ENCODE measurements around the gene CAV2. TPM values are rescaled to one million over a fixed set of nuclear protein-coding genes. Genes with fewer than 3 reads are reported as not detected.

CAV2 gene
- total RNA-seq, 1 donor from 2014 or later: not detected

GRCh38 chr7:116494472-116494871, 5.1 kb upstream of the CAV2 start:
- intact Hi-C loops (cut with micrococcal nuclease): no loop called here

DNA sequence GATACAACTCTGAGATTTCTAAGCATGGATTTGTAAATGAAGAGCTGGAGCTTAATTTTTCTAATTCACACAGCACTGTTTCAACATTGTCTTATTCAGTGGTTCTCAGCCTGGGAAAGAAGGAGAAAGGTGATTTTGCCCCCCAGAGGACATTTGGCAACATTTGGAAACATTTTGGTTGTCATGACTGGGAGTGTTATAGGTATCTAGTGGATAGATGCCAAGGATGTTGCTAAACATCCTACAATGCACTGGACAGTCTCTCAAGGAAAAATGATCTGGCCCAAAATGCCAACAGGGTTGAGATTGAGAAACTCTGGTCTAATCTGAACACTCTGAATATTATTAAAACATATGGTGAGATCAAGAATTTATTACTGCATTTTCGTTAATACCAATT, 3.8 kb upstream of the CAV2 start:
- intact Hi-C loops (cut with micrococcal nuclease): no loop called here

- intact Hi-C loops (cut with micrococcal nuclease): no loop called here
Measured at GRCh38 chr7:116496653-116497052, 2.9 kb upstream of the CAV2 start.

- intact Hi-C loops (cut with micrococcal nuclease): no loop called here
Measured at GRCh38 chr7:116497708-116498107, 1.8 kb upstream of the CAV2 start.

GRCh38 chr7:116500078-116500853, 728 bp downstream of the CAV2 start:
- intact Hi-C loops (cut with micrococcal nuclease): loop anchor here (1.0 kb wide), 2 partner anchors 11 to 24 kb away; no protein-coding TSS in a partner anchor

DNA sequence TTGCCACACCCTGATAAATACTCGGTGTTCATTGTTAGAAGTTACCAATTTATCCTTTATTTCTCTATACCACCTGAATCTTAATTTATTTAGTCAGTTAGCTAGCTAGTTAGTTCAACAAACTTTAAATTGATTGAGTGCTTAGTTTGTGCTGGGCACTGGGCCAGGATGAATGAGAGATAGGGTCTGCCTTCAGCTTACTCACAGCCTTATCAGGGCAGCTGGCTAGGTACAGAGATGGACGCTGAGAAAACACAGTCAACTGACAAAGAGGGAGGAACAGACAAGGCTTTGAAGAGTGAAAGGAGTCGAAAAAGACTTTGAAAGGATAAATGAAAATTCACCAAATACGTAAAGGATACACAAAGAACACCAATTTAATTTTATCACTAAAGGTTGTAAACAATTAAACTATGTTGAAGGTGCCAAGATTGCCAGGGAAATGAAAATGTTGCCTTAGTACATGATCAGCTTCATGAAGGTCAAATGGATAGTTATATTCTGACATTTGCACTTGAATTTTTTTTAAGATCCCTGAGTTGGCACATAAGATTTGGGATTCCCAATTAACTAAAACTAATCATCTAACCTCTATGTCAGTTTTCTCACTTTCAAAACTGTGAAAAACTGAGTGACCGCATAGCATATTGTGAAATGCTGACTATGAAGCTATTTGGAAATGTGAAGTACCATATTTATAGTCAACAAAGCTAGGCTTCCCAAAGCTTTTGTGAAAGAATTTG, 2.1 kb downstream of the CAV2 start:
- intact Hi-C loops (cut with micrococcal nuclease): no loop called here

DNA sequence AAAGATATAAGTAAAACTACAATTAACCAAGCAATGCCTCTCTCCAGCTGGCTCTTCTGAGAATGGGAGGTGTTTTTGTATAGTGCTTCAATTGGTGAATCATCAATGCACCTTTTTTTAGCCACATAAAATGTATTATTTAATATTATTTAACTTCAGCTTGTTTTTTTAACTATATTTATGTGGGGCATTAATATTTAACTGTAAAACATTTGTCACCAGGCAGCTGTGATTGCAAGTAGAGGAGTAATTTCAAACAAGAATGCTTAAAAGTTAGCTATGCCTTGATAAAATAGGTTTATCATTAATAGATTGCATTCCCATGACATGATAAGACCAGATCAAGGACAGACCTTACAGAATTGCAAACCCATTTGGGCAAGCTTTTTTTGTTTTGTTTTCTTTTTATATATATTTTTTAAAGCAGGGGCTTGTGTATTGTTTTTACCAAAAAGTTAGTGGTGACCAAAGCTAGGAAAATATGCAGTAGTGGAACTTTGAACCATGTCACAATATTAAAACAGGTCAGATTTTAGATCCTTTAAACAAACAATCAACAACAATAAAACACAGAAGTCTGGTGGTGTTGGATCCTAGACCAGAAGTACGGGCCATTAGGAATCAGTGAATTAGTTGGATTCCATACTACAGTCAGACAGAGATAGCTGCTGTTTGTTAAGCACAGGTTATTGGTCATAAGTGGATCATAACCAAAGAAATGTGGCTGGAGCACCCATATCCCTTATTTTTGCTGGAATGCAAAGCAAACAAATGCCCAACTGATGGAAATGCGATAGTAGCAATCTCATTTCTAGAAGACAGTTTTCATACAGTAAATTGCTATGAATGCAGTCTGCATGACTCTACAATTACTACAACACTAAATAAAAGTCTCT, 2.9 kb downstream of the CAV2 start:
- intact Hi-C loops (cut with micrococcal nuclease): no loop called here

- intact Hi-C loops (cut with micrococcal nuclease): no loop called here
Measured at GRCh38 chr7:116503835-116504234, 4.3 kb downstream of the CAV2 start.

GRCh38 chr7:116505278-116505677, 5.7 kb downstream of the CAV2 start:
- intact Hi-C loops (cut with micrococcal nuclease): no loop called here

GRCh38 chr7:116505823-116506222, 6.3 kb downstream of the CAV2 start:
- intact Hi-C loops (cut with micrococcal nuclease): no loop called here

DNA sequence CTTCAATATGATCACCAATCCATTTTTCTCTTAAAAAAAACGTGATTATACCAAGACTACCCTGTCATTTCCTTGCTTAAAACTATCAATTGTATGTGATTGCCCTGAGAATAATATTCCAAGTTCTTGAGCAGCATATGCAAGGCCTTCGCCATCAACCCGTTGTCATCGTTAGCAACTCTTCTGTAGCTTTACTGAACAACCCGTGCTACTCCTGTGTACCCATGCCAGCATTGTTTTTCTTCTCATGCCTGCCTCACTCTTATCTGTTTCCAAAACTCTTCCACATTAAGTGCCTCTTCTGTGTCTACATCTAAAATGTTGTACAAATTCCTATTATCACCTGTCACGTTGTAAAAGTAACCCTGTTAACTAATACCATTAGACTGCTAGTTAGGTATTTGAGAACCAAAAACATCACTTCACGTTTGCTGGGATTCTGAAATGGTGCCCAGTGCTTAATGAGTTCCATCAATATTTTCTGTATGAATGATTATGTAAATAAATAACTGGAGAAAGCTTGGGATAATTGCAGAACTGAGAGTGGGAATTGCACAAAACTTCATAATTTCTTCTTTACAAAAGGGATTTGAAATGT, 10.5 kb downstream of the CAV2 start:
- intact Hi-C loops (cut with micrococcal nuclease): loop anchor here (2.0 kb wide), 1 partner anchor 15 kb away; the partner anchor contains the start of gene CAV1

DNA sequence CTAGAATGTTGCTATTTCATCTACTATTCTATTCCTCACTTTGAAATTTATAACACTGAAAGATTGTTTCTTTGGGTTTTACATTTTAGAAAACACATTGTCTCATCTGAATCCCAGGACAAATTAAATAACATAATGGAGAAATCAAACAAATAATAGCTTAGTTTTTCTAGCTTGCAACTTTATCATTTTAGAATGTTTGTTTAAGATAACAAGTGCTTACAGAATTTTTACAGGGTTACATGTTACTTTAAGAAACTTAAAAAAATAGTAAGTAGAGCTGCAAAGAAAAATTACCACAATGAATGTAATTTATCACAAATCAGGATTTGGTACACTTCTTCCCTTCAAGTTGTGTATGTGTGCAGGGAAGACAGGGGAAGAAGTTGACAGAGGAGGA, 11.3 kb downstream of the CAV2 start:
- intact Hi-C loops (cut with micrococcal nuclease): loop anchor here (1.0 to 2.0 kb wide), 2 partner anchors 10 to 14 kb away; partner anchors contain the start of gene CAV1

GRCh38 chr7:116511552-116512519, 12.3 kb downstream of the CAV2 start:
- intact Hi-C loops (cut with micrococcal nuclease): loop anchor here (1.0 to 2.0 kb wide), 2 partner anchors 12 to 13 kb away; partner anchors contain the start of gene CAV1

DNA sequence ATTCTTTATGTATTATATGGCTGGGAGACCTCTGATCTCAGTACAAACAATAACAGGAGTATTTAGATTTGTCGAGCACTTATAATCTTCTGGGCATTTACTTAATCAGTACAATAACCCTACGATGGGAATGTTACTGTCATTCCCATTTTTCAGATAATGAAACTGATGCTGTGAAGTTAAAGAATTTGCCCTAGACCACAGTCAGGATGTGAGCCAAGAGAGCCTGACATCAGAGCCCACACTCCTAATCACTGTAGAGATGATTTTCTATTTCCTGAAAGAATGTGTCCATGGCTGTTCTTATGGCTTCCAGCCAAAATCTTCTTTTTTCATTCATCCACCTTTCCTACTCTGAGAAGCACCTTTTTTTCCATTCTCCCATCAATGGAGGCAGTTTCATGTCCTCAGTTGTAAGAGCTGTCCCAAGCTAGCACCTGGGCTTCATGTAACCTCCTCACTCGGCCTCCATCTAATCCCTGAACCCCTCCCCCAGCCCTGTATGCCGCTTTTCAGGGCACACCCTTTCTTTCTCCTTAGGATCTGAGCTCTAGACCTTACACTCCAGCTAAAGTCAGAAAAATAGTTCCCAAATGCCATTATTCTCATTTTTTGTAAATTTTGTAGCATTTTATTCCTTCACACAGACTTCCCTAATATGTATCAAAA, 13.1 kb downstream of the CAV2 start:
- intact Hi-C loops (cut with micrococcal nuclease): no loop called here

GRCh38 chr7:116515584-116515983, 16.0 kb downstream of the CAV2 start:
- intact Hi-C loops (cut with micrococcal nuclease): no loop called here

- intact Hi-C loops (cut with micrococcal nuclease): no loop called here
Measured at GRCh38 chr7:116516324-116516723, 16.8 kb downstream of the CAV2 start.

DNA sequence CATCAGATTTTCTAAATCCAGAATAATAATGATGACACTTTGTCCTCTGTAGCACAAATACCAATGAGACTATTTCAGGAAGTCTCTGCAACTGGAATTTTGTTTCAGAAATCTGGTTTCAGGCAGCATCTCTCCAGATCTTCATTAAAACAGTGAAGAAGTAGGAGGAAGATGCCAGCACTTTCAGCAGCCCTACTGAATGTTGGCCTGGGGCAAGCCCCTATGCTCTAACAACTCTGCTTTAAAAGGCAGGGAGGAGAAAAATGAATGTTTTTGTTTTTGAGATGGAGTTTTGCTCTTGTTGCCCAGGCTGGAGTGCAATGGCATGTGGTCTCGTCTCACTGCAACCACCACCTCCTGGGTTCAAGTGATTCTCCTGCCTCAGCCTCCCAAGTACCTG, 18.1 kb downstream of the CAV2 start:
- intact Hi-C loops (cut with micrococcal nuclease): no loop called here

DNA sequence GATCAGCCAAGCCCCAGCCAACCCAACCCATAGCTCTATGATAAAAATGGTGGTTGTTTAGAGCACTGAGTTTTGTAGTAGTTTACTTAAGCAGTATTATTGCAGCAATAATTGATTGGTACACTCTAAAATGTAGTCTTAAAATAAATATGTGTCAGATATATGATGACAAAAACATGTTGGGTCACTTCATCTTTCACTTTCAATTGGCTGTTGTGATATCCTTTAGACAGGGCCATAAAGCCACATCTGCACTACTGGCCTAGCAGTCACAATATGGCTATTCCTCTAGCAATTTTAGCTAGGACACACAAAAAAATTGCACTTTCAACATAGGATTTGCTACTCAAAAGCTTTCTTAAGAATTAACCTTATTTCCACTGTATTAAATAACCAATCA, 19.4 kb downstream of the CAV2 start:
- intact Hi-C loops (cut with micrococcal nuclease): no loop called here

GRCh38 chr7:116521046-116521664, 21.6 kb downstream of the CAV2 start:
- intact Hi-C loops (cut with micrococcal nuclease): no loop called here
